ENCODE results near the gene SHISA9.

SHISA9 gene

DNA sequence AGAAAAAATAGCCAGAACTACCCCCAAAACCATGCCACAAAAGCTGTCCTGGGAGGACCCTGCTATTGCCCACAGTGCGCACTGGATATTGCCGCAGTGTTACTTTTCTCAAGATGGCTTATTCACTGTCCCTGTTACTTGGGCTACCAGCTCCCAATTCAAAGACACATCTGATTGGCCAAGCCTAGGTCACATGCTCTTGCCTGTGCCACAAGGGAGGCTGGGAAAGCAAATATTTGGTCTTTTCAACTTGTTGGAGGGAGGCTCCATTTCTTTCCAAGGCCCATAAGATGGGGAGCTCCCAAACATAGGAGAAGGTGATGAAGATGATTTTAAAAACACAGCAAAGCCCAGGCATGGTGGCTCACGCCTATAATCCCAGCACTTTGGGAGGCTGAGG is 257.0 kb downstream of the SHISA9 start:
- Histone ChIP-seq H3K9me2 (ENCODE audit: low read depth, low read length) (no peaks in the 10 kb centered on the region), H3K9ac (ENCODE audit: low read length) (no peak overlapping the region), H3K36me3 (ENCODE audit: insufficient read depth, low read length) (no peaks in the 10 kb centered on the region), H3K27me3 (ENCODE audit: insufficient read depth, low read length) (peaks cover 3% of the 10 kb centered on the region; the same call in 1 of the 2 replicates), H3F3A (ENCODE audit: insufficient read depth, low read length) (no peaks in the 10 kb centered on the region), H4K20me1 (ENCODE audit: insufficient read depth, low read length) (no peaks in the 10 kb centered on the region), H3K79me2 (ENCODE audit: insufficient read depth, low read length) (no peaks in the 10 kb centered on the region), H3K4me2 (ENCODE audit: low read length) (no peak overlapping the region), H3K9me3 (ENCODE audit: low read length) (no peaks in the 10 kb centered on the region), H3K27ac (ENCODE audit: low read depth, low read length, poor library complexity, severe bottlenecking) (no peak overlapping the region), H3K4me1 (ENCODE audit: insufficient read depth, low read length, severe bottlenecking) (no peaks in the 10 kb centered on the region), H3K4me3 (ENCODE audit: low read depth, low read length, poor library complexity, severe bottlenecking) (no peak overlapping the region), H2AFZ (ENCODE audit: low read length) (no peak overlapping the region)
- TF ChIP-seq EZH2 (IDR thresholded peaks at IDR 0.05; ENCODE audit: borderline replicate concordance, low read length): no peak
- TF ChIP-seq, protein P1, sequence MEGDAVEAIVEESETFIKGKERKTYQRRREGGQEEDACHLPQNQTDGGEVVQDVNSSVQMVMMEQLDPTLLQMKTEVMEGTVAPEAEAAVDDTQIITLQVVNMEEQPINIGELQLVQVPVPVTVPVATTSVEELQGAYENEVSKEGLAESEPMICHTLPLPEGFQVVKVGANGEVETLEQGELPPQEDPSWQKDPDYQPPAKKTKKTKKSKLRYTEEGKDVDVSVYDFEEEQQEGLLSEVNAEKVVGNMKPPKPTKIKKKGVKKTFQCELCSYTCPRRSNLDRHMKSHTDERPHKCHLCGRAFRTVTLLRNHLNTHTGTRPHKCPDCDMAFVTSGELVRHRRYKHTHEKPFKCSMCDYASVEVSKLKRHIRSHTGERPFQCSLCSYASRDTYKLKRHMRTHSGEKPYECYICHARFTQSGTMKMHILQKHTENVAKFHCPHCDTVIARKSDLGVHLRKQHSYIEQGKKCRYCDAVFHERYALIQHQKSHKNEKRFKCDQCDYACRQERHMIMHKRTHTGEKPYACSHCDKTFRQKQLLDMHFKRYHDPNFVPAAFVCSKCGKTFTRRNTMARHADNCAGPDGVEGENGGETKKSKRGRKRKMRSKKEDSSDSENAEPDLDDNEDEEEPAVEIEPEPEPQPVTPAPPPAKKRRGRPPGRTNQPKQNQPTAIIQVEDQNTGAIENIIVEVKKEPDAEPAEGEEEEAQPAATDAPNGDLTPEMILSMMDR (IDR thresholded peaks at IDR 0.05; ENCODE audit: low read length): no peak

DNA sequence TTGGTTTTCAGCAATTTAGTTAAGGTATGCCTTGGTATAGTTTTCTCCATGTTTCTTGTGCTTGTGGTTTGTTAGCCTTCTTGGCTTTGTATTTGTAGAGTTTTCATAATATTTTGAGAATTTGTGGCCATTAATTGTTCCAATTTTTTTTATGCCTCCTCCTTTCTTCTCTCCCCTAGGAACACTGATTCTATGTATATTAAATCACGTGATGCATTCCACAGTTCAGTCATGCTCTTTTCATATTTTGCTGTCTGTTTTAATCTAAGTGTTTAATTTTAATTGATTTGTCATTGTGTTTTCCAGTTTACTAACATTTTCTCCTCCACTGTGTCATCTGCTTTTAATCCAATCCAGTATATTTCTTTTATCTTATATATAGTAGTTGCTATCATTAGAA is 263.6 kb downstream of the SHISA9 start:
- Histone ChIP-seq H3K9ac (ENCODE audit: low read length) (no peak overlapping the region), H3F3A (ENCODE audit: insufficient read depth, low read length) (no peaks in the 10 kb centered on the region), H3K79me2 (ENCODE audit: insufficient read depth, low read length) (no peaks in the 10 kb centered on the region), H4K20me1 (ENCODE audit: insufficient read depth, low read length) (no peaks in the 10 kb centered on the region), H3K9me3 (ENCODE audit: low read length) (peaks cover 7% of the 10 kb centered on the region; the same call in 1 of the 2 replicates), H3K27ac (ENCODE audit: low read depth, low read length, poor library complexity, severe bottlenecking) (no peak overlapping the region), H3K4me3 (ENCODE audit: low read depth, low read length, poor library complexity, severe bottlenecking) (no peak overlapping the region), H3K9me2 (ENCODE audit: low read depth, low read length) (no peaks in the 10 kb centered on the region), H2AFZ (ENCODE audit: low read length) (no peak overlapping the region), H3K4me2 (ENCODE audit: low read length) (no peak overlapping the region), H3K4me1 (ENCODE audit: insufficient read depth, low read length, severe bottlenecking) (no peaks in the 10 kb centered on the region), H3K27me3 (ENCODE audit: insufficient read depth, low read length) (no peaks in the 10 kb centered on the region), H3K36me3 (ENCODE audit: insufficient read depth, low read length) (no peaks in the 10 kb centered on the region)
- TF ChIP-seq, protein P1 (IDR thresholded peaks at IDR 0.05; ENCODE audit: low read length): no peak
- no peak for TF ChIP-seq EZH2 (IDR thresholded peaks at IDR 0.05; ENCODE audit: borderline replicate concordance, low read length)

DNA sequence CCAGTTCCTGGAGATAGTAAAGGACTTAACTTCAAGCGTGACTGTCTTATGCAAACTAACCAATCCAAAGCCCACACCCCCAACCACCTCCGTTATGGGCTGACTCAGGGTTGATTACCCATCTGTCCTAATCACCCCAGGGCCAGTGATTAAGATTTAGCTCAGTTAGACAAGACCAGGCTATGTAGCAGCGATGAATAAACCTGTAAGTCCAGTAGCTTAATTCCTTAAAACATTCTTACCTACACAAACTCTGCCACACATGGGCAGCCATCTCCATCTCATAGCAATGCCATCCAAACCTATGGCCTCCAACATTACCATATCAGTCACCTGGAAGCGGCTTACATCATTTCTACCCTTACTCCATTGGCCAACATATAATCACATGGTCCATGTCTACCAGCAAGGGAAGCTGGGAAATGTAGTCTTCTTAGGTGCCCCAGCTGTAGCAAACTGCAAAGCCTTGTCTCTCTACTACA is 266.7 kb downstream of the SHISA9 start:
- no peak overlapping the region for H3K9ac ChIP-seq (ENCODE audit: low read length)
- H3K27ac ChIP-seq (ENCODE audit: low read depth, low read length, poor library complexity, severe bottlenecking): no peak overlapping the region
- H3K4me1 ChIP-seq (ENCODE audit: insufficient read depth, low read length, severe bottlenecking): no peaks in the 10 kb centered on the region
- H3K79me2 ChIP-seq (ENCODE audit: insufficient read depth, low read length): no peaks in the 10 kb centered on the region
- no peaks in the 10 kb centered on the region for H3K36me3 ChIP-seq (ENCODE audit: insufficient read depth, low read length)
- no peaks in the 10 kb centered on the region for H3K27me3 ChIP-seq (ENCODE audit: insufficient read depth, low read length)
- no peaks in the 10 kb centered on the region for H4K20me1 ChIP-seq (ENCODE audit: insufficient read depth, low read length)
- H3K4me2 ChIP-seq (ENCODE audit: low read length): no peak overlapping the region
- H3K9me3 ChIP-seq (ENCODE audit: low read length): peaks cover 7% of the 10 kb centered on the region; the same call in 1 of the 2 replicates
- H3K4me3 ChIP-seq (ENCODE audit: low read depth, low read length, poor library complexity, severe bottlenecking): no peak overlapping the region
- H3F3A ChIP-seq (ENCODE audit: insufficient read depth, low read length): no peaks in the 10 kb centered on the region
- no peaks in the 10 kb centered on the region for H3K9me2 ChIP-seq (ENCODE audit: low read depth, low read length)
- no peak overlapping the region for H2AFZ ChIP-seq (ENCODE audit: low read length)
- TF ChIP-seq, protein P1 (IDR thresholded peaks at IDR 0.05; ENCODE audit: low read length): no peak
- no peak for TF ChIP-seq EZH2 (IDR thresholded peaks at IDR 0.05; ENCODE audit: borderline replicate concordance, low read length)

Data from OCI-LY1 (cell line).